Tibial nerve (tissue), 4 donors: Measurements from ENCODE around the gene TGIF2. TPM values are rescaled to one million over a fixed set of nuclear protein-coding genes. Genes with fewer than 3 reads are reported as not detected.
"Not testable (repeated sequence)": the region's sequence is repeated elsewhere in the genome, so short reads cannot be mapped to it uniquely, and the experiment has no call there.

Experiments
- DNase-seq, 2 donors: peaks; one replicate each; pipeline ENCODE4 v3.0.0-alpha.2; 2019; ENCODE audit warnings: low spot score in 2 of 2
- H3K27ac ChIP-seq, 4 donors: fragments of 200-600 bp; sonication (generic) in 3 of 4; one replicate each; pipeline ENCODE4 v1.5.1; 2017 to 2019; ENCODE audit warnings: mild to moderate bottlenecking in 1 of 4
- H3K27me3 ChIP-seq, 2 donors: fragments of 200-600 bp; sonication (generic) in 1 of 2; one replicate each; pipeline versions ENCODE4 v1.5.1 to v1.6.0; 2017 to 2019
- H3K36me3 ChIP-seq, 3 donors: fragments of 200-600 bp; sonication (generic); one replicate each; pipeline ENCODE4 v1.5.1; 2018 to 2019
- H3K4me1 ChIP-seq, 4 donors: fragments of 200-600 bp; sonication (generic) in 3 of 4; one replicate each; pipeline ENCODE4 v1.5.1; 2017 to 2019
- H3K4me3 ChIP-seq, 4 donors: fragments of 200-600 bp; sonication (generic) in 3 of 4; one replicate each; pipeline ENCODE4 v1.5.1; 2017 to 2019; ENCODE audit warnings: mild to moderate bottlenecking in 1 of 4, moderate library complexity in 1 of 4
- H3K9me3 ChIP-seq, 4 donors: fragments of 200-600 bp; sonication (generic) in 3 of 4; one replicate each; pipeline ENCODE4 v1.5.1; 2017 to 2019
- EP300 ChIP-seq, 2 donors: sonication (generic); formaldehyde crosslinking; IDR thresholded peaks; one replicate each; pipeline ENCODE4 v1.6.1; 2017; ENCODE audit warnings: antibody characterized with exemption in 2 of 2, mild to moderate bottlenecking in 1 of 2
- POLR2A ChIP-seq, 2 donors: fragments of 450-650 bp; IDR thresholded peaks; one replicate each; pipeline ENCODE4 v1.6.1; 2017; ENCODE audit warnings: antibody characterized with exemption in 2 of 2, mild to moderate bottlenecking in 2 of 2, moderate library complexity in 2 of 2
- WGBS, 2 donors: methylation state at CpG; one replicate each; pipeline ENCODE4 v1.1.5; 2018; 5-methylcytosine and 5-hydroxymethylcytosine counted together
- total RNA-seq, 4 donors: library from RNA; depleted of rRNA; stranded (reverse); fragments of >200 nt; gene quantifications; one replicate each; pipeline ENCODE4 v1.1.0, GENCODE V29; 2016
- TF ChIP-seq, protein P1 (sequence below), 5 experiments: fragments of 200-600 bp in 3 of 5; fragments of 450-650 bp in 2 of 5; sonication (generic) in 3 of 5; IDR thresholded peaks; one replicate each; pipeline ENCODE4 v1.5.1; 2016 to 2019; ENCODE audit warnings: antibody characterized with exemption in 5 of 5, mild to moderate bottlenecking in 3 of 5, moderate library complexity in 2 of 5

Gene TGIF2
- total RNA-seq, 4 donors from 2014 or later, result 13.2 to 27.7 (median 19.6) TPM

- no peak overlapping the region for H3K27ac ChIP-seq
- 87 to 92% methylated on average over 6 of the region's 6 CpGs for WGBS, 2 donors
- no peaks in the 10 kb centered on the region for H3K36me3 ChIP-seq
- no peak for DNase-seq
- no peaks in the 10 kb centered on the region for H3K9me3 ChIP-seq
- H3K4me1 ChIP-seq, result no peaks in the 10 kb centered on the region
- H3K4me3 ChIP-seq, result no peak overlapping the region
- no peaks in the 10 kb centered on the region for H3K27me3 ChIP-seq
- TF ChIP-seq POLR2A (IDR thresholded peaks at IDR 0.05) (no peak), EP300 (IDR thresholded peaks at IDR 0.05) (no peak)
- TF ChIP-seq, protein P1, sequence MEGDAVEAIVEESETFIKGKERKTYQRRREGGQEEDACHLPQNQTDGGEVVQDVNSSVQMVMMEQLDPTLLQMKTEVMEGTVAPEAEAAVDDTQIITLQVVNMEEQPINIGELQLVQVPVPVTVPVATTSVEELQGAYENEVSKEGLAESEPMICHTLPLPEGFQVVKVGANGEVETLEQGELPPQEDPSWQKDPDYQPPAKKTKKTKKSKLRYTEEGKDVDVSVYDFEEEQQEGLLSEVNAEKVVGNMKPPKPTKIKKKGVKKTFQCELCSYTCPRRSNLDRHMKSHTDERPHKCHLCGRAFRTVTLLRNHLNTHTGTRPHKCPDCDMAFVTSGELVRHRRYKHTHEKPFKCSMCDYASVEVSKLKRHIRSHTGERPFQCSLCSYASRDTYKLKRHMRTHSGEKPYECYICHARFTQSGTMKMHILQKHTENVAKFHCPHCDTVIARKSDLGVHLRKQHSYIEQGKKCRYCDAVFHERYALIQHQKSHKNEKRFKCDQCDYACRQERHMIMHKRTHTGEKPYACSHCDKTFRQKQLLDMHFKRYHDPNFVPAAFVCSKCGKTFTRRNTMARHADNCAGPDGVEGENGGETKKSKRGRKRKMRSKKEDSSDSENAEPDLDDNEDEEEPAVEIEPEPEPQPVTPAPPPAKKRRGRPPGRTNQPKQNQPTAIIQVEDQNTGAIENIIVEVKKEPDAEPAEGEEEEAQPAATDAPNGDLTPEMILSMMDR (IDR thresholded peaks at IDR 0.05), result no peak
Observed at GRCh38 chr20:36631646-36632045, 58.2 kb downstream of the TGIF2 start.

GRCh38 chr20:36632147-36632486, 58.7 kb downstream of the TGIF2 start:
- no peak for DNase-seq
- Histone ChIP-seq H3K9me3 (no peaks in the 10 kb centered on the region), H3K4me3 (no peak overlapping the region), H3K27ac (no peak overlapping the region), H3K27me3 (no peaks in the 10 kb centered on the region), H3K36me3 (no peaks in the 10 kb centered on the region), H3K4me1 (no peaks in the 10 kb centered on the region)
- TF ChIP-seq, protein P1 (IDR thresholded peaks at IDR 0.05), result no peak
- TF ChIP-seq POLR2A (IDR thresholded peaks at IDR 0.05), result no peak
- TF ChIP-seq EP300 (IDR thresholded peaks at IDR 0.05), result no peak
- WGBS, 2 donors, result 75 to 76% methylated on average over 3 of the region's 3 CpGs

GRCh38 chr20:36632487-36633284, 59.3 kb downstream of the TGIF2 start:
- 79 to 82% methylated on average over 14 of the region's 14 CpGs for WGBS, 2 donors
- no peak for DNase-seq
- Histone ChIP-seq H3K9me3 (no peaks in the 10 kb centered on the region), H3K27me3 (no peaks in the 10 kb centered on the region), H3K4me3 (no peak overlapping the region), H3K4me1 (no peaks in the 10 kb centered on the region), H3K27ac (no peak overlapping the region), H3K36me3 (no peaks in the 10 kb centered on the region)
- TF ChIP-seq POLR2A (IDR thresholded peaks at IDR 0.05), result no peak

GRCh38 chr20:36633285-36633772, 59.9 kb downstream of the TGIF2 start:
- Histone ChIP-seq H3K27ac (no peak overlapping the region), H3K36me3 (no peaks in the 10 kb centered on the region), H3K9me3 (no peaks in the 10 kb centered on the region), H3K4me3 (no peak overlapping the region), H3K4me1 (no peaks in the 10 kb centered on the region), H3K27me3 (no peaks in the 10 kb centered on the region)
- no peak for TF ChIP-seq EP300 (IDR thresholded peaks at IDR 0.05)
- TF ChIP-seq, protein P1 (IDR thresholded peaks at IDR 0.05), result no peak
- DNase-seq, result no peak
- 56 to 63% methylated on average over 7 to 9 of the region's 9 CpGs for WGBS, 2 donors

DNA sequence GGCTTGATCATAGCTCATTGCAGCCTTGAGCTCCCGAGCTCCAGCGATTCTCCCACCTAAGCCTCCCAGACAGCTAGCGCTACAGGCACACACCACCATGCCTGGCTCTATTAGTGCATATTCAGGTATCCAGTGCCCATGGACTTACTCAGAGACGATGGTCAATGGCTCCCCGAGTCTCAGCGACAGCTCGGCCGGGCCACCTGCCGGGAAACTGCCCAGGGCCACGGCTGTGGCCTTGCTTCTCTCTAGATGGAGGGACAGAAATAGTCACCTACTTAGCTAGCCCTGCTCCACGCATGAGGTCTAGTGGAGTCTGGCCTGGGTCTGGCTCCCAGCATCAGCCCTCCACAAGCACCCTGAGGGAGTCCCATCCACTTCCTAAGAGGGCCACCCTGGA, 60.9 kb downstream of the TGIF2 start:
- Histone ChIP-seq H3K36me3 (no peaks in the 10 kb centered on the region), H3K27me3 (no peaks in the 10 kb centered on the region), H3K4me1 (no peaks in the 10 kb centered on the region), H3K9me3 (no peaks in the 10 kb centered on the region), H3K27ac (no peak overlapping the region), H3K4me3 (no peak overlapping the region)
- WGBS, 2 donors, result 85 to 96% methylated on average over 9 to 11 of the region's 11 CpGs
- no peak for TF ChIP-seq EP300 (IDR thresholded peaks at IDR 0.05)
- no peak for TF ChIP-seq POLR2A (IDR thresholded peaks at IDR 0.05)
- TF ChIP-seq, protein P1 (IDR thresholded peaks at IDR 0.05), result no peak
- DNase-seq, result no peak

GRCh38 chr20:36638876-36639400, 65.5 kb downstream of the TGIF2 start:
- not testable (repeated sequence) for H3K9me3 ChIP-seq, H3K4me1 ChIP-seq, H3K4me3 ChIP-seq, H3K36me3 ChIP-seq, DNase-seq, H3K27me3 ChIP-seq, H3K27ac ChIP-seq
- WGBS, 2 donors, result 95 to 96% methylated on average over 12 of the region's 12 CpGs
